Spinal cord (tissue), 10 donors: ENCODE results near the gene ATP6V0E2. TPM values are rescaled to one million over a fixed set of nuclear protein-coding genes. Genes with fewer than 3 reads are reported as not detected.
A peak's percentile ranks its signal among the peaks of the same experiment; 100 is the strongest.
"Not testable (repeated sequence)": the region's sequence is repeated elsewhere in the genome, so short reads cannot be mapped to it uniquely, and the experiment has no call there.

Experiments
- DNase-seq, 6 donors: peaks; one replicate each; pipeline versions ENCODE4 v3.0.0 to v3.0.0-alpha.2; 2013 to 2015; ENCODE audit warnings: low spot score in 6 of 6, low read depth in 4 of 6
- H3K27ac ChIP-seq: one replicate; pipeline ENCODE4 v1.5.1; 2013; ENCODE audit warnings: low read depth, low read length, control low read depth
- H3K27me3 ChIP-seq: one replicate; pipeline ENCODE4 v1.6.1; 2013; ENCODE audit warnings: low read length; ENCODE audit not compliant: control insufficient read depth, insufficient read depth
- H3K36me3 ChIP-seq: one replicate; pipeline ENCODE4 v1.6.1; 2013; ENCODE audit warnings: low read length; ENCODE audit not compliant: control insufficient read depth, insufficient read depth
- H3K4me1 ChIP-seq: one replicate; pipeline ENCODE4 v1.6.1; 2013; ENCODE audit warnings: low read length; ENCODE audit not compliant: control insufficient read depth, insufficient read depth
- H3K4me3 ChIP-seq: one replicate; pipeline ENCODE4 v1.5.1; 2013; ENCODE audit warnings: low read depth, low read length, control low read depth
- H3K9me3 ChIP-seq: one replicate; pipeline ENCODE4 v1.6.1; 2013; ENCODE audit warnings: low read length; ENCODE audit not compliant: control insufficient read depth, insufficient read depth
- WGBS: methylation state at CpG from one replicate; pipeline ENCODE4 v1.1.5; 2013; ENCODE audit warnings: missing lambda C conversion rate; ENCODE audit not compliant: insufficient coverage; 5-methylcytosine and 5-hydroxymethylcytosine counted together
- polyA plus RNA-seq, 2 donors: library from polyadenylated mRNA; unstranded; fragments of 120-200 nt; gene quantifications; one replicate each; pipeline ENCODE4 v1.2.1, GENCODE V29; 2013; ENCODE audit not compliant: insufficient read length in 2 of 2
- total RNA-seq, 2 donors: library from RNA; depleted of rRNA in 1 of 2; stranded (reverse); fragments of 120-200 nt in 1 of 2; fragments of >200 nt in 1 of 2; gene quantifications; one replicate each; pipeline versions ENCODE4 v1.2.3 to v1.2.4, GENCODE V29; 2013 to 2014
- donor health status: healthy.

The ATP6V0E2 gene
- total and polyA plus RNA-seq, 4 donors, result 85.9 to 359 (median 252) TPM

GRCh38 chr7:149830527-149830926 lies 43.2 kb upstream of the ATP6V0E2 start:
- WGBS, result 22% methylated on average over 1 of the region's 1 CpG

GRCh38 chr7:149830997-149831740 lies 42.6 kb upstream of the ATP6V0E2 start:
- DNase-seq, result no peak
- Histone ChIP-seq H3K36me3 (peaks cover 9% of the 10 kb centered on the region), H3K4me3 (no peak overlapping the region), H3K4me1 (no peaks in the 10 kb centered on the region), H3K9me3 (no peaks in the 10 kb centered on the region), H3K27me3 (no peaks in the 10 kb centered on the region), H3K27ac (no peak overlapping the region)
- whole genome bisulfite sequencing, result 38% methylated on average over 11 of the region's 11 CpGs

More at GRCh38 chr7:149830527-149830926, 43.2 kb upstream of the ATP6V0E2 start:
- H3K4me3 ChIP-seq, H3K27me3 ChIP-seq, H3K4me1 ChIP-seq, H3K27ac ChIP-seq, H3K9me3 ChIP-seq, DNase-seq: not testable (repeated sequence)
- peaks cover 16% of the 10 kb centered on the region for H3K36me3 ChIP-seq

GRCh38 chr7:149831741-149832219 lies 42.0 kb upstream of the ATP6V0E2 start:
- no peak for DNase-seq
- Histone ChIP-seq H3K9me3 (no peaks in the 10 kb centered on the region), H3K36me3 (peaks cover 4% of the 10 kb centered on the region), H3K4me3 (no peak overlapping the region), H3K27me3 (no peaks in the 10 kb centered on the region), H3K27ac (no peak overlapping the region), H3K4me1 (no peaks in the 10 kb centered on the region)
- WGBS, result 38% methylated on average over 3 of the region's 9 CpGs

- Histone ChIP-seq H3K4me1 (peaks cover under 1% of the 10 kb centered on the region), H3K27me3 (no peaks in the 10 kb centered on the region), H3K36me3 (peaks cover 4% of the 10 kb centered on the region), H3K27ac (no peak overlapping the region), H3K9me3 (no peaks in the 10 kb centered on the region), H3K4me3 (no peak overlapping the region)
- DNase-seq, result no peak
- WGBS, result 78% methylated on average over 10 of the region's 13 CpGs
Measured at GRCh38 chr7:149832332-149833041, 41.3 kb upstream of the ATP6V0E2 start.

- DNase-seq, result no peak
- H3K4me1 ChIP-seq, result peaks cover 7% of the 10 kb centered on the region
- no peaks in the 10 kb centered on the region for H3K9me3 ChIP-seq
- H3K27ac ChIP-seq, result no peak overlapping the region
- 91% methylated on average over 12 of the region's 12 CpGs for WGBS
- no peaks in the 10 kb centered on the region for H3K36me3 ChIP-seq
- no peak overlapping the region for H3K4me3 ChIP-seq
- no peaks in the 10 kb centered on the region for H3K27me3 ChIP-seq
Measured at GRCh38 chr7:149833495-149834130, 40.2 kb upstream of the ATP6V0E2 start.

- H3K9me3 ChIP-seq, result no peaks in the 10 kb centered on the region
- no peaks in the 10 kb centered on the region for H3K27me3 ChIP-seq
- H3K4me3 ChIP-seq, result no peak overlapping the region
- no peak overlapping the region for H3K27ac ChIP-seq
- peaks cover 12% of the 10 kb centered on the region for H3K4me1 ChIP-seq
- 84% methylated on average over 8 of the region's 8 CpGs for WGBS
- no peaks in the 10 kb centered on the region for H3K36me3 ChIP-seq
- no peak for DNase-seq
Measured at GRCh38 chr7:149834601-149835000, 39.2 kb upstream of the ATP6V0E2 start.

GRCh38 chr7:149836434-149836833 lies 37.3 kb upstream of the ATP6V0E2 start:
- Histone ChIP-seq H3K4me1 (peaks cover 12% of the 10 kb centered on the region), H3K36me3 (no peaks in the 10 kb centered on the region), H3K9me3 (no peaks in the 10 kb centered on the region), H3K27me3 (no peaks in the 10 kb centered on the region), H3K27ac (no peak overlapping the region), H3K4me3 (no peak overlapping the region)
- no peak for DNase-seq
- WGBS, result 100% methylated on average over 1 of the region's 1 CpG

GRCh38 chr7:149837564-149838223 lies 36.1 kb upstream of the ATP6V0E2 start:
- H3K9me3 ChIP-seq, result no peaks in the 10 kb centered on the region
- H3K4me1 ChIP-seq, result peaks cover 12% of the 10 kb centered on the region
- no peaks in the 10 kb centered on the region for H3K36me3 ChIP-seq
- no peak overlapping the region for H3K27ac ChIP-seq
- H3K4me3 ChIP-seq, result peak overlapping the region; percentile 64
- no peak for DNase-seq
- WGBS, result 21% methylated on average over 11 of the region's 17 CpGs
- H3K27me3 ChIP-seq, result no peaks in the 10 kb centered on the region

- peak; percentile 89 to 99 (median 96) for DNase-seq
- Histone ChIP-seq H3K36me3 (no peaks in the 10 kb centered on the region), H3K4me3 (peak within 1 kb of the TSS; percentile 64), H3K4me1 (peaks cover 12% of the 10 kb centered on the region), H3K27ac (peak within 1 kb of the TSS; percentile 45), H3K9me3 (no peaks in the 10 kb centered on the region), H3K27me3 (no peaks in the 10 kb centered on the region)
- WGBS, result under 1% methylated on average over 72 of the region's 86 CpGs
Measured at GRCh38 chr7:149838224-149838991, 35.4 kb upstream of the ATP6V0E2 start, which contains the start of gene ZNF862. TSS of gene ZNF862 (plus strand) at chr7:149838375. CDS start at chr7:149838612, 237 bp downstream.
